Measurements from ENCODE around the gene CENPB.
"Not testable (repeated sequence)": the region's sequence is repeated elsewhere in the genome, so short reads cannot be mapped to it uniquely, and the experiment has no call there.

Gene CENPB, protein sequence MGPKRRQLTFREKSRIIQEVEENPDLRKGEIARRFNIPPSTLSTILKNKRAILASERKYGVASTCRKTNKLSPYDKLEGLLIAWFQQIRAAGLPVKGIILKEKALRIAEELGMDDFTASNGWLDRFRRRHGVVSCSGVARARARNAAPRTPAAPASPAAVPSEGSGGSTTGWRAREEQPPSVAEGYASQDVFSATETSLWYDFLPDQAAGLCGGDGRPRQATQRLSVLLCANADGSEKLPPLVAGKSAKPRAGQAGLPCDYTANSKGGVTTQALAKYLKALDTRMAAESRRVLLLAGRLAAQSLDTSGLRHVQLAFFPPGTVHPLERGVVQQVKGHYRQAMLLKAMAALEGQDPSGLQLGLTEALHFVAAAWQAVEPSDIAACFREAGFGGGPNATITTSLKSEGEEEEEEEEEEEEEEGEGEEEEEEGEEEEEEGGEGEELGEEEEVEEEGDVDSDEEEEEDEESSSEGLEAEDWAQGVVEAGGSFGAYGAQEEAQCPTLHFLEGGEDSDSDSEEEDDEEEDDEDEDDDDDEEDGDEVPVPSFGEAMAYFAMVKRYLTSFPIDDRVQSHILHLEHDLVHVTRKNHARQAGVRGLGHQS

DNA sequence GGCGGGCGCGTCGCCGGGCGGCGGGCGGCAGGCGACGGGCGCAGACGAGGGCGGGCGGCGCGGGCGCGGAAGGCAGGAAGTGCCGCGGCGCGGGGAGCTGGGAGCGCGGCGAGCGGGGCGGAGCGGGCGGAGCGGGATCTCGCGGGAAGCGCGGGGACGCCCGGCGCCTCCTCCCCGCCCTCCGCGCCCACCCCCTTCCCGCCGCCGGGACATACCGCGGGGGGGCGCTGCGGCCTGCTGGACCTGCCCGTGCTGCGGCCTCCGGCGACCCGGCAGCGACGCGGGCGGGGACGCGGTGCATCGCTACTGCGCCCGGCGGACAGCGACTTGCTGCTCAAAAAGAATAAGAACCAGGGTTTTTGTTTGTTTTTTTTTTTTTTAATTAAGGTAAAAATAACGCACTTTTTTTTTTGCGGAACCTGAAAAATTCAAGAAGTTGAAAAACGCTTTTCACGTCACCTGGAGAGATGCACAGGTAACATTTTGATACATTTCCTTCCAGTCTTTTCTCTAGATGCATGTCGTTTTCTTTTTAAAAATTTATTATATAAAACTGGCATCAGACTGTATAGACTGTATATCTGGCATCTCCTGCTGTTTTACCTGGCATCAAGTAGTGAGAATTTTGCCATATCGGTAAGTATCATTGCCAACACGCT, at the start of gene CENPB:
TSS of gene CENPB (minus strand) at position 76 of the 659 bp plus-strand sequence. CDS start 257 bp downstream, outside the sequence.
- DNase-seq: peak; percentile 81

DNA sequence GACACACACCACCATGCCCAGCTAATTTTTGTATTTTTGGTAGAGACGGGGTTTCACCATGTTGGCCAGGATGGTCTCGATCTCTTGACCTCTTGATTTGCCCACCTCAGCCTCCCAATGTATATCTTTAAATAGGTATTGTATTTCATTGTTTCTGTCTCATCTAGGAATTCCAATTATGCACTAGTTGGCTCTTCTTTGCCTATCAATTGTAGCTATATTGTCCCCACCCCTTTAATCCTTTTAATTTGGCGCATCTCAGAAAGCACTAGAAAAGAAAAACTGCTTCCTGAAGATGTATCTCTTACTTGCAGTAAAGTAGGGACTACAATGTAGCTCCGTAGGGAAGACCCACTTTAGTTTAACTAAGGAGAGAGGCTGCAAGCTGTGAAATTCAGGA, 49.6 kb upstream of the CENPB start:
- no peak for DNase-seq

DNA sequence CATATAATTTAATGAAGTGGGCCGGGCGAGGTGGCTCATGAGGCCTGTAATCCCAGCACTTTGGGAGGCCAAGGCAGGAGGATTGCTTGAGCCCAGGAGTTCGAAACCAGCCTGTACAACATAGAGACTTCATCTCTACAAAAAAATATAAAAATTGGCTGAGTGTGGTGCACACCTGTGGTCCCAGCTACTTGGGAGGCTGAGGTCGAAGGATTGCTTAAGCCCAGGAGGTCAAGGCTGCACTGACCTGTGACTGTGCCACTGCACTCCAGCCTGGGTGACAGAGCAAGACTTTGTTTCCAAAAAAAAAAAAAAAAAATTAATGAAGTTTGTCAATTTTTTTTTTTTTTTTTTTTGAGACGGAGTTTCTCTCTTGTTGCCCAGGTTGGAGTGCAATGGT, 43.4 kb upstream of the CENPB start:
- DNase-seq: not testable (repeated sequence)

DNA sequence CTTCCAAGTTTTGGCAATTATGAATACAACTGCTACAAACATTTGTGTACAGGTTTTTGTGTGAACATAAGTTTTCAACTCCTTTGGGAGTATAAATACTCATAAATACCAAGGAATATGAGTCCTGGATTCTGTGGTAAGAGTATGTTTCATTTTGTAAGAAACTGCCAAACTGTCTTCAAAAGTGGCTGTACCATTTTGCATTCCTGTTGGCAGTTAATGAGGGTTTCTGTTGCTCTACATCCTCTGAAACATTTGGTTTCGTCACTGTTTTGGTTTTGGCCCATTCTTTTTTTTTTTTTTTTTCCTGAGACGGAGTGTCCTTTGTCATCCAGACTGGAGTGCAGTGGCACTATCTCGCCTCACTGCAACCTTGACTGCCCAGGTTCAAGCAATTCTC, 42.3 kb upstream of the CENPB start:
- DNase-seq: no peak

DNA sequence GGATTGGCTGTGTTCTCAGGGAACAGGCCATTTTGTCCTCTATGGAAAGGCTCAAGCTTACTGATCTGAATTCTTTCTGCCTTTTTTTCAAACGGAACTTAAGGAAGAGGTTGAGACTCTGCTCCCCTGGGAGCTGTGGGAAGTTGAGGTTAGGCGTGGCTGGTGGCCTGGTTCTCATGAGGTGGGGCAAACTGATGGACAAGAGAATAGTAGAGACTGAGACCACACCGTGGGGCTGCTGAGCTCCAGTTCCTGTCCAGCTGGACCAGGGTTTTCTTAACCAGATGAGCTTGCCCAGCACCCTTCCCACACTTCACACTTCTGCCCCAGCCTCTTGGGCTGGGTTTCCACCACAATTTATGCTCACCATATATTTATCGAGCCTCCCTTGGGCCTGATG, 39.9 kb upstream of the CENPB start:
- DNase-seq: no peak

DNA sequence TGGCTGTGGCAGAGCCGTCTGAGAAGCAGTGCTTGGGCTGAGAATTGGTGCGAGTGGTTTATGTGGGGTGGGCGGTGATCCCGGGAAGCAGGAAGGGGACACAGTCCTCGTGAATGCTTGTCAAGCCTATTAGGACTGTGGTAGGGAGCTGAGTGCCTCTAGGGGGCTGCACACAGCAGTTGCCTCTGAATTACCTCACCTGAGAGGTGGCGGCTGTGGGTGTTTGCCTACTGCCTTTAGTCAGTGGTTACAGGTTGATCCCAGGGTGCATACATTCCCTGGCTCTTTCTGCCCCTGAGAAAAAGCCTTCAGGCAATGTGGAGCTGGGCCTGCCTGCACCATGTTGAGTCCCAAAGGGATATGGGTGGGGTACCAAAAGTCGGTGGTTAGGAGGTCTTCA, 39.0 kb upstream of the CENPB start:
- DNase-seq: no peak

DNA sequence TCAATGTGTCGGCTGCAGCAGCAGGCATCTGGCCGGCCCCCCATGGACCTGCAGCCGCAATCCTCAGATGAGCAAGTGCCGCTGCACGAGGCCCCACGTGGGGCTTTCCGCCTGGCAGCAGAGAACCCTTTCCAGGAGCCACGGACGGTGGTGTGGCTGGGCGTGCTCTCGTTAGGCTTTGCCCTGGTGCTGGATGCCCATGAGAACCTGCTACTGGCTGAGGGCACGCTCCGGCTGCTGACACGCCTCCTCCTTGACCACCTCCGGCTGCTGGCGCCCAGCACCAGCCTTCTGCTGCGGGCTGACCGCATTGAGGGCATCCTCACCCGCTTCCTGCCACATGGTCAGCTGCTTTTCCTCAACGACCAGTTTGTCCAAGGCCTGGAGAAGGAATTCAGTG, 37.3 kb upstream of the CENPB start:
- DNase-seq: no peak

DNA sequence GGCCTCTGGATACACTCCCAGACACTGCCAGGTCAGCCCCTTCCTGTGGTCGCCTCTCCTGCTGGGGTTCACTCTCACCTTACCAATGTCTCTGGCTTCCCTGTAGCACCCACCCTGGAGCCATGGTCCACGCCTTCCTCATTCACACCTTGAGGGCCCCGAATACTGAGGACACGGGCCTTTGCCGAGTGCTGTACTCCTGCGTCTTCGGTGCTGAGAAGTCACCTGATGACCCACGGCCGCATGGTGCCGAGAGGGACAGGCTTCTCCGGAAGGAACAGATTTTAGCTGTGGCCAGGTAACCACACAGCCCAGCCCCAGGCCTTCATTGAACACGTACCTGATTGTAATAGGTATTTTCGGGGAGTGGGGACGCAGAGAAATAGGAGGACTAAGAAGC, 35.5 kb upstream of the CENPB start:
- DNase-seq: no peak

DNA sequence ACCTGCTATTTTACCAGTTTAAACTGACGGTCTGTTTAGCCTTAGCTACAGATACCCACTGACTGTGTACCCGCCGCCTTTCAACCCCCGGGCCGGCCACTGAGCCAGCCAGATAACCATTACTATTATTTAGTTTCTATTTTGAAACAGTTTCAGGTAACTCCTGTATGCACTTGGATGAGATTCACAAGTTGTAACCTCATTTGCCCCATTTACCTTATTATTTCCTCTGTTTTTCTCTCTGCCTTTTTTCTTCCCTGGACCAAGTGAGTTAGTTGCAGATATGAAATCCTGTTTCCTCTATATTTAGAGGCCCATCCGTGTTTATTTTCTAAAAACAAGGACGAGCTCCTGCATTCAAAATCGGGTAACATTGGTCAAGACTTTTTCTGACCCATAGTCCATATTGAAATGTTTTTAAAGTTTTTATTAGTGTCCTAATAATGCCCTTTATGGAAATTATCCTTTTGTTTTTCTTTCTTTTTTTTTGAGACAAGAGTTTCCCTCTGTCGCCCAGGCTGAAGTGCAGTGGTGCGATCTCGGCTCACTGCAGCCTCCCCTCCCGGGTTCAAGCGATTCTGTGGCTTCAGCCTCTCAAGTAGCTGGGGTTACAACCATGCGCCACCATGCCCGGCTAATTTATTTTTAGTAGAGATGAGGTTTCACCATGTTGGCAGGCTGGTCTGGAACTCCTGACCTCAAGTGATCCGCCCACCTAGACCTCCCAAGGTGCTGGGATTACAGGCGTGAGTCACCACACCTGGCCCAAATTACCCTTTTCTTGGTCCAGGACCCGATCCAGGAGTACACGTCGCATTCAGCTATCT, 34.6 kb upstream of the CENPB start:
- no peak for DNase-seq

DNA sequence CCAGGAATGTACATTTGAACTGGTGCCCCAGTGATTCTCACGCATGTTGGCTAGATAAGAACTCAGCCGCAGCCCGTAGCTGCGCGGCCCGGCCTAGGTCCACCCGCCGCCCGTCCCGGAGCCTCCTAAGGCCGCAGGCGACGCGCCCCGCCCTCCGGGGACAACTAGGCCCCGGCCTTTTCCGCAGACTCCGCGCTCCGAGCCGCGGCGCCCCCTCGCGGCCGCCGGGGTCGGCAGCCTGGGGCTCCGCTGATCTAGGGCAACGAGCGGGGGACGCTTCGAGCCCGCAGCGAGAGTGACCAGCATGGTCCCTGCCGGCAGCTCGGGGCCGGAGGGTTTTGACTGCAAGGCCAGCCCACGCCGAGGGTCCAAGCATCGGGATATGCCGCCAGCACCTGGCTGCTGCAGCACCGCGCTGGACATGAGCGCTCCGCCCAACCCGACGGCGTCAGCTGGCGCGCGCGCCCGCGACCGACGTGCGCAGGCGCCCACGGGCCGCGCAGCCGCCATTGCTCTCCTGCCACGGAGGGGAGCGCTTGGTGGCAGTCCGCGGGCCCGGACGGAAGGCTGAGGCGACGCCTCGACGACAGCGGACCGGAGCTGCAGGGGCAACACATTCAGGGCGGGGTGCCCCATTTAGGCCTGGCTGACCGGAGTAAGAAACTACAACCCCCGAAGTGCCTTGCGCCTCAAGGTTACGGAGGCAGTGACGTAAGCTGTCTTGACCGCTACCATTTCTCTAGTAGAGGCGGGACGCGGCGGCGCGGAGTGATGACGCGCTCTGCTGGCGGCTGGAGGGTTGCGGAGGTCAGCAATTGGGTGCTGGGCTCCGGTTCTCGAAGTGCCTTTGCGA, 33.7 kb upstream of the CENPB start, which contains the start of gene AP5S1:
TSS of gene AP5S1 (plus strand) at position 500 of the 853 bp plus-strand sequence. CDS start 1,571 bp downstream, outside the sequence.
- peak; percentile 95 for DNase-seq

DNA sequence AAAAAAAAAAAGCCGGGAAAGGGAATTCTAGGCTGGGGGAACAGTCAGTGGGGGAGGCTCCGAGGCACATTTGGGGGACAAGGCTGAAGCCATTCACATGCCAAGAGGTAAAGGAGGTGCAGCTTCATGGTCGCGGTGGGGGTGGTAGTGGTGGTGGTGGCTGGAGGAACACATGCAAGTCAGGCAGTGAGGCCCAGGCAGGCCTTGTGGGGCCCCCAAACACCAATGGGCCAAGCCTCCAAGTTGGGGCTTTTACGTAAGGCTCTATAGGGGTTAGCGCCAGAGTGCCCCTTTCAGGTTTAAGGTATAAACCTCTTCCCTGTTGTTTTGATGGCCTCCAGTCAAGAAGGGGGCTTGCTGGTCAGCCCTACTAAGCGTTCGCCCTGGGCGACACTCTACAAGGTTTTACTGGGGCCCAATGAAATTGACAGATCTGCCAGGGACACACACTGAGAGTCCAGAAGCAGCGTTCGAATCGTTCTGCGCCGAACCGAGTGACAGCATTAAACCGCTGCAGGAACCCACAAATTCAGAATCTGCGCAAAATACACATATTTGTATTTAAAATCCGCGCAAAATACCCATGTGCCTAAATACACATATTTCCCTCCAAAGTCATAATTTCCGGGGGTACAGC, 33.0 kb upstream of the CENPB start:
- no peak for DNase-seq

DNA sequence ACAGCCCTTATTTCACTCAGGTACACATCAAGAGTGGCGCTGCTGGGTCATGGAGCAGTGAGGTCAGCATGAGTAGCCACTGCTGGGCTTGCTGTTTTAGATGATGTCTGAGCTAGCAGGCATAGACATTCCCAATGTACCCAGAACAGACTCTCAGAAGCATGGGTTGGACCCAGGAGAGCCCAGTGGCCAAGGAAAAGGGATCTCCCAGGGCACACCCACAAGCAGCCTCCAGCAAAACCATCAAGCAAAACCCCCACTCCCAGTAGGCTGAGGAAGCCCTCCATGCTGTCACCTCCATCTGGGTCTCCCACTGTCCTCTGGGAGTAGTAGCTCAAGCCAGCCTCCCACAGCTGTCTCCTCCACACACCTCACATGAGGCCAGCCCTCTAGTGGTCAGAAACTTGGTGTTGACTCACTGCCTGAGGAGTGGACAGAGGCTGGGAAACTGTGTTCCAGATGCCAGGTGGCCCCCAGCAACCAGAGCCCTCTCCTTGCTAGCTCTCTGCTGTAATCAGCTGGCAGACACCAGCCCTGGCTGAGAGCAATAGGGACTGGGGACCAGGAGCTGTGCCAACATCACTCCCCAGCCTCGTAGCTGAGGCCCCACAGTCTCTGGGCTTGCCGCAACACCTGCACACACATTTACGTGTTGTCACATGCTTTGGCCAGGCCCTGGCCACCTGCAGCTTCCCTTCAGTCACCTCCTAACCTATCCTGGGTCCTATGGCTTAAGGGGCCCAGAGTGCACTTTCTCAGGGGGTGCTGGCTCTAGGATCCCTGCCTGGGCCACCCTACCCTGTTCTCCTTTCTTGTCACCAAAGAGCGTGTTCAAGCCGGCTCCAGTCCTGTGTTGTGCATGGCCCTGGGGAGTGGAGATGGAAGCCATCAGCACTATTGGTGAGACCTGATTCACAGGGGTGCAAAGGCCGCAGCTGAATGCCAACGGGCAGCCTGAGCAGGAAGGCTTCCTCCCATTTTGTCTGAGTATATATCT, 31.9 kb upstream of the CENPB start:
- DNase-seq: peak; percentile 37

DNA sequence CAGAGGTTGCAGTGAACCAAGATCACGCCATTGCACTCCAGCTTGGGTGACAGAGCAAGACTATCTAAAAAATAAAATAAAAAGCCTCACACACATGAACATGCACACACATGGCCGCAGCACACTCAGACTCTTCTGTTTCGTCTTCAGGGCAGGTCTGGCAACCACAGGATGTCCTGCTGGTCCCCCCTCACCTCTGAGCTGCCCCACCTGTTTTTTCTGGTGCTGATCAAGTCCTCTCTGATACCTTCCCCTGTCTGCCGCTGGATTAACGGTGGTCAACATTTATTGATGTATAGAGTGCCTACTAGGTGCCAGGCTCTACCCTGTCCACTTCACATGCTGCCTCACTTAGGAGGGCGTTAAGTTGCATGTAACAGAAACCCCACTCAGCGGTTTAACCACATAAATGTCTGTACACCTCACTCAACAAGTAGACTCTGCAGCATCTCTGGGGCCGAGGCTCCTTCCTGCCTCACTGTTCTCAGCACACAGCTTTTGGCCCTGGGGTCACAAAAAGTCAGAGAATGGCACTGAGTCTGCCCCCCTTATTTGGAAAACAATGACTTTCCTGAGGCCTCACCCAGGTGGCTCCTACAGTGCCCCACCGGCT, 29.3 kb upstream of the CENPB start:
- no peak for DNase-seq

DNA sequence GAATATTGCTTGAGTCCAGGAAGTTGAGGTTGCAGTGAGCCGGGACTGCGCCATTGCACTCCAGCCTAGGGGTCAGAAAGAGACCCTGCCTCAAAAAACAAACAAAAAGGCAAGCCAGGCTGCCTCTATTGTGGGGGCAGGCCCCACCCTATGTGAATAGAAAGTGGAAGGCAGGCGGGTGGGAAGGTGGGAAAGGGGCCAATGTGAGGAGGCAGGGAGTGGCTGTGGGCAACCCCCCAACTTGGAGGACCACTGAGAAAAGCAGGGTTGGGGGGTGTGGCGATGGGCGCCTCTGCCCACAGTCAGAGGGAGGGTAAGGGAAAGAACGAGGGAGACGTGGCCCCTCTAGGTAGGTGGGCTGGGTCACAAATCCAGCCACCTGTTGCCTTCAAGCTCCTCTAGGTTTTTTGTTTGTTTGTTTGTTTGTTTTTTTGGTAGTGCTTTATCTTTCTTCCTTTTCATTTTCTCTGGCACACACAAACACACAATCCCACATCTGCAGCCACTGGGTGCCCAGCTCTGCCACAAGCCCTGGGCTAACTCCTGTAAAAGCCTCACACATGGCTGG, 28.5 kb upstream of the CENPB start:
- no peak for DNase-seq

DNA sequence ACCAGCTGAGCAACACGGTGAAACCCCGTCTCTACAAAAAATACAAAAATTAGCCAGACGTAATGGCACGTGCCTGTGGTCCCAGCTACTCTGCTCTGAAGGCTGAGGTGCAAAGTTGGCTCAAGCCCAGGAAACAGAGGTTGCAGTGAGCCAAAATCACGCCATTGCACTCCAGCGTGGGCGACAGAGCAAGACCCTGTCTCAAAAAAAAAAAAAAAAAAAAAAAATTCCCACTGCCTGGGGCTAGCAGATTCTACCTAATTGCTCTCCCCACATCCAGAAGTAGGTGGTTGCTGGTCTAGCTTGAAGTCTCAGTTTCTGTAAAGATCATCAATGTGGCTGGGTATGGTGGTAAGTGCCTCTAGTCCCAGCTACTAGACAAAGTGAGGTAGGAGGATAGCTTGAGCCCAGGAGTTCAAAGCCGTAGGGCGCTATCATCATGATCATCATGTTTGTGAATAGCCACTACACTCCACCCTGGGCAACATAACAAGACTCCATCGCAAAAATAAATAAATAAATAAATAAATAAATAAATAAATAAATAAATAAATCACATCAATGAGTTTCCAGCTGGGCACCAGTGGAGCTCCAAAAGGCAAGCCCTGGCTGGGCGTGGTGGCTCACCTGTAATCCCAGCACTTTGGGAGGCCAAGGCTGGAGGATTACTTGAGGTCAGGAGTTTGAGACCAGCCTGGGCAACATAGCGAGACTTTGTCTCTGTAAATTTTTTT, 27.5 kb upstream of the CENPB start:
- DNase-seq: no peak

DNA sequence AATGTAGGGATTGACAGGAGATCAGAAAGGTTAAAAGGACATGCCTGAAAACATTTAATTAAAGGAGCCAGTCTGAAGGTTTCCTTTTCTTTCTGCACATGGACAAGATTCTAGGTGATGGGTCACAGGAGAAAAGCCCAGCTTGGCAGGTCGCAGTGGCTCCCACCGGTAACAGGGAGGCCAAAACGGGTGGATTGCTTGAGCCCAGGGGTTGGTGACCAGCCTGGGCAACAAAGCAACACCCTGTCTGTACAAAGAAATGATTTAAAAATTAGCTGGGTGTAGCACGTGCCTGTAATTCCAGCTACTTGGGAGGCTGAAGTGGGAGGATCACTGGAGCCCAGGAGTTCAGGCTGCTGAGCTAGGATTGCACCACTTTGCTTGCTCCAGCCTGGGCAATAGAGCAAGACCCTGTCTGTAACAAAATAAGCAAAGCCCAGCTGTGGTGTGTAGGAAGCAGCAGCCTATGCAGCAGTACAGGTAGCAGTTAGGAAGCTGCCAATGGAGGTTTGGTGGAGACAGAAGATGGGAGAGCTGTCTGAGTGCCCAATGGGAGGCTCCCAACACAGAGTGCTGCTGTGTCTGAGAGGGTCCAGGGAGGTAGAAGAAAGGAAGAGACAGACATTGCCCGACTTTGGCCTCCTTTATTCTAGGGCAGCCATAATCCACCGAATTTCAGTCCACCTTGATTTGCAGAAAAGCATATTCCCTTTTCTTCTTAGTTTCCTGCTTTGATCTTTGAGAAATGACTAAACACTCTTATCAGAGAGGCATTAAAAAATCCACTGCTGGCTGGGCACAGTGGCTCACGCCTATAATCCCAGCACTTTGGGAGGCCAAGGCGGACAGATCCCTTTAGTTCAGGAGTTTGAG, 26.7 kb upstream of the CENPB start:
- DNase-seq: no peak

DNA sequence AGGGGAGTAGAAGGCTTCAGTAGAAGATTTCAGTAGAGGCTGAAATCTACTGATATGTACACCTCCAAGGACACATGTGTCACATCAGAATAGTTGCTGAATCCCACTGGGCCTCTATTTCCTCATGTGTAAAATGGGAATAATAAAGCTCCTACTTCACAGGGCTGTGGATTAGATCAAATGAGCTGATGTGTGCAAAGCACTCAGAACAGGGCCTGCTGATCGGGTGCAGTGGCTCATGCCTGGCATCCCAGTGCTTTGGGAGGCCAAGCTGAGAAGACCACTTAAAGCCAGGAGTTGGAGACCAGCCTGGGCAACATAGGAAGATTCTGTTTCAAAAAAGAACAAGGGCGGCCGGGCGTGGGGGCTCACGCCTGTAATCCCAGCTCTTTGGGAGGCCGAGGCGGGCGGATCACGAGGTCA, 25.7 kb upstream of the CENPB start:
- no peak for DNase-seq
